ENCODE measurements around the gene LHX2. TPM values are rescaled to one million over a fixed set of nuclear protein-coding genes. Genes with fewer than 3 reads are reported as not detected.

The LHX2 gene
- total RNA-seq (2014; rRNA removed; shearing (Covaris generic)) (not detected in 2 replicates), polyA plus RNA-seq (2016; fragmentation: Nextera tagmentation; extraction: Ambion mirVana) (not detected in 2 replicates)

DNA sequence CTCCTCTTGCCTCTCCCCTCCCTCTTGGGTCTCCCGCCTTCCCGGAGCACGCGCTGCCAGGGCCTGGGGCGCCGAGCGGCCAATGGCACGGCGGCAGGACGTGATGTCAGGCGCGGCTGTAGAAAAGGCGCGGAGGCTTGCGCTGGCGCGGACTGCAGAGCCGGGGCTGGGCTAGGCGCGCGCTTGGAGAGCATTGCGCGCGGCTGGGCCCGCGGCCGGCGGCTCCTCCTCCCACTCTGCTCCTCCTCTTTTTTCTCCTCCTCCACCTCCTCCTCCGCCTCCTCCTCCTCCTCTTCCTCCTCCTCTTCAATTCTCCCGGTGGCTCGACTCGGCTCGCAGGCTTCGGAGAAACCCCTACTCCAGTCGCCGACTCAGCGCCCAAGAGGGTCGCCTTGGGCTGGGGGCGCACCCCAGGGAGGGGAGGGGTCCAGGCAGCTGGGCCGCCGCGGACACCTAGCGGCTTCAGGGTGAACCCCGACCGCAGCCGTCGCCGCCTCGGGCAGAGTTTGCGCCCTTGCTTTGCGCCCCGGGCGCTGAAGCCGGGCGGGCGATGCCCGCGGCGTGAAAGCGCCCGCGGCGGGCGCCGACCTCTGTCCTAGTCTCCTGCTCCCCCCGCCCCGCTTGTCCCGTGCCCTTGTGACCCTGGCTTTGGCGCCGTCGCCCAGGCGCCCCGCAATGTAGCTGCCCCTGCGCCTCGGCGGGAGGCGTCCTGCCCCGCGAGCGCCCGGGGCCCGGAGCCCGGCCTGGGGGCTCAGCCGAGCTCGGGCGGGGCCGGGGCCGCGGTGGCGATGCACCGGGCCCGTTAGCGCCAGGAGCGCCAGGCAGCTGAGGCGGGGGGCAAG lies at the start of gene LHX2:
Gene LHX2 (plus strand): TSS at position 309 of the 842 bp plus-strand sequence. CDS start 581 bp downstream, outside the sequence.
- H3K4me3 ChIP-seq, result peak within 1 kb of the TSS; percentile 71
- H3K36me3 ChIP-seq (ENCODE audit: low read depth), result no peaks in the 10 kb centered on the region
- H3F3A ChIP-seq (ENCODE audit: insufficient read depth), result no peaks in the 10 kb centered on the region
- H3K79me2 ChIP-seq (ENCODE audit: insufficient read depth), result no peaks in the 10 kb centered on the region
- H2AFZ ChIP-seq, result peak within 1 kb of the TSS; percentile 76
- TF ChIP-seq EZH2 (IDR thresholded peaks at IDR 0.05; ENCODE audit: insufficient read depth, poor library complexity, severe bottlenecking) (peak; percentile 73), EZH2phosphoT487 (IDR thresholded peaks at IDR 0.05; ENCODE audit: insufficient read depth, low read depth) (0 out of 2 replicates have a peak, but pooled peaks have one; percentile 9)
- H3K4me2 ChIP-seq (ENCODE audit: unreplicated experiment), result peak within 1 kb of the TSS; percentile 86
- H3K9me3 ChIP-seq (ENCODE audit: low read depth), result no peaks in the 10 kb centered on the region
- H3K9ac ChIP-seq, result no peak within 1 kb of the TSS
- no peaks in the 10 kb centered on the region for H3K4me1 ChIP-seq (ENCODE audit: insufficient read depth)
- no peaks in the 10 kb centered on the region for H3K9me2 ChIP-seq (ENCODE audit: insufficient read depth)
- in situ Hi-C loops (cut with MboI), result no loop called here
- 4 to 10% methylated on average over 27 to 69 of the region's 95 CpGs for WGBS, 2 experiments (ENCODE audit: low coverage in 1 of 2, low lambda C conversion rate in 2 of 2, missing lambda C conversion rate in 2 of 2)
- peak; percentile 88 for DNase-seq
- H4K20me1 ChIP-seq (ENCODE audit: insufficient read depth), result no peaks in the 10 kb centered on the region
- no peak within 1 kb of the TSS for H3K27ac ChIP-seq
- peaks cover 65% of the 10 kb centered on the region for H3K27me3 ChIP-seq (replicated peaks; ENCODE audit: insufficient read depth)

DNA sequence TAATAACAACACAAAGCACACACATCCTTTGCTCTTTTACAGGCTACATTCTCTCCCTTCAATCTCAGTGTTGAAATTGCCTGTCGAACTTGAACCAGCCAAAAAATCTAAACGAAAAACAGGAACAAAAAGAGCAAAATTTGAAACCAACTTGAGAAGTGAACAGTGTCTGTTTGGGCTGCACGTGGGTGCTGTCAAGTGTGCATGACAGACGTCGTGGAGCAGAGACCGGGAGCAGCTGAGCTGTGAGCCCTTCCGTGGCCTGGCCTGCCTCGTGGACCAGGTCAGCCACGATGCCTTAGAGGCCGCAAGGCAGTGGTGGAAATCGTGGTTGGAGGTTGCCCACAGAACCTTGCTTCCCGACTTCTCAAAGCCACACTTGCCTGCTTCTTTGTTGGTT lies 46.8 kb upstream of the LHX2 start:
- Histone ChIP-seq H3K4me3 (no peak overlapping the region), H3K9me3 (ENCODE audit: low read depth) (no peaks in the 10 kb centered on the region), H3K36me3 (ENCODE audit: low read depth) (no peaks in the 10 kb centered on the region), H3K79me2 (ENCODE audit: insufficient read depth) (no peaks in the 10 kb centered on the region), H3F3A (ENCODE audit: insufficient read depth) (no peaks in the 10 kb centered on the region), H4K20me1 (ENCODE audit: insufficient read depth) (no peaks in the 10 kb centered on the region), H3K27me3 (replicated peaks; ENCODE audit: insufficient read depth) (peaks cover 51% of the 10 kb centered on the region), H3K4me2 (ENCODE audit: unreplicated experiment) (no peak overlapping the region), H2AFZ (no peak overlapping the region), H3K4me1 (ENCODE audit: insufficient read depth) (no peaks in the 10 kb centered on the region), H3K9me2 (ENCODE audit: insufficient read depth) (no peaks in the 10 kb centered on the region), H3K27ac (no peak overlapping the region), H3K9ac (no peak overlapping the region)
- 28 to 32% methylated on average over 12 of the region's 12 CpGs for WGBS, 2 experiments (ENCODE audit: low coverage in 1 of 2, low lambda C conversion rate in 2 of 2, missing lambda C conversion rate in 2 of 2)
- DNase-seq, result no peak
- no peak for TF ChIP-seq EZH2phosphoT487 (IDR thresholded peaks at IDR 0.05; ENCODE audit: insufficient read depth, low read depth)
- TF ChIP-seq EZH2 (IDR thresholded peaks at IDR 0.05; ENCODE audit: insufficient read depth, poor library complexity, severe bottlenecking), result no peak
- in situ Hi-C loops (cut with MboI), result no loop called here

- H3K27ac ChIP-seq, result no peak overlapping the region
- no peaks in the 10 kb centered on the region for H3K79me2 ChIP-seq (ENCODE audit: insufficient read depth)
- H3K9me2 ChIP-seq (ENCODE audit: insufficient read depth), result no peaks in the 10 kb centered on the region
- no peaks in the 10 kb centered on the region for H3K4me1 ChIP-seq (ENCODE audit: insufficient read depth)
- TF ChIP-seq EZH2phosphoT487 (IDR thresholded peaks at IDR 0.05; ENCODE audit: insufficient read depth, low read depth), result no peak
- H3K27me3 ChIP-seq (replicated peaks; ENCODE audit: insufficient read depth), result peaks cover 47% of the 10 kb centered on the region
- H4K20me1 ChIP-seq (ENCODE audit: insufficient read depth), result no peaks in the 10 kb centered on the region
- no peak overlapping the region for H2AFZ ChIP-seq
- no peak overlapping the region for H3K4me2 ChIP-seq (ENCODE audit: unreplicated experiment)
- H3K9me3 ChIP-seq (ENCODE audit: low read depth), result no peaks in the 10 kb centered on the region
- H3F3A ChIP-seq (ENCODE audit: insufficient read depth), result no peaks in the 10 kb centered on the region
- in situ Hi-C loops (cut with MboI), result no loop called here
- no peak for DNase-seq
- no peak overlapping the region for H3K4me3 ChIP-seq
- H3K36me3 ChIP-seq (ENCODE audit: low read depth), result no peaks in the 10 kb centered on the region
- 53 to 58% methylated on average over 8 of the region's 8 CpGs for WGBS, 2 experiments (ENCODE audit: low coverage in 1 of 2, low lambda C conversion rate in 2 of 2, missing lambda C conversion rate in 2 of 2)
- no peak overlapping the region for H3K9ac ChIP-seq
Measured at GRCh38 chr9:123965801-123966686, 45.5 kb upstream of the LHX2 start.

GRCh38 chr9:123967323-123967722 lies 44.2 kb upstream of the LHX2 start:
- H3K9ac ChIP-seq, result no peak overlapping the region
- 0 out of 2 replicates have a peak, but pooled peaks cover 1% of the 10 kb centered on the region for H3F3A ChIP-seq (ENCODE audit: insufficient read depth)
- no peak overlapping the region for H3K4me3 ChIP-seq
- H3K27ac ChIP-seq, result no peak overlapping the region
- no peak for DNase-seq
- H3K4me2 ChIP-seq (ENCODE audit: unreplicated experiment), result no peak overlapping the region
- H3K79me2 ChIP-seq (ENCODE audit: insufficient read depth), result no peaks in the 10 kb centered on the region
- no peak for TF ChIP-seq EZH2phosphoT487 (IDR thresholded peaks at IDR 0.05; ENCODE audit: insufficient read depth, low read depth)
- no peak for TF ChIP-seq EZH2 (IDR thresholded peaks at IDR 0.05; ENCODE audit: insufficient read depth, poor library complexity, severe bottlenecking)
- no peaks in the 10 kb centered on the region for H3K36me3 ChIP-seq (ENCODE audit: low read depth)
- in situ Hi-C loops (cut with MboI), result no loop called here
- no peak overlapping the region for H2AFZ ChIP-seq
- no peaks in the 10 kb centered on the region for H4K20me1 ChIP-seq (ENCODE audit: insufficient read depth)
- no peaks in the 10 kb centered on the region for H3K9me3 ChIP-seq (ENCODE audit: low read depth)
- no peaks in the 10 kb centered on the region for H3K4me1 ChIP-seq (ENCODE audit: insufficient read depth)
- peaks cover 38% of the 10 kb centered on the region for H3K27me3 ChIP-seq (replicated peaks; ENCODE audit: insufficient read depth)
- no peaks in the 10 kb centered on the region for H3K9me2 ChIP-seq (ENCODE audit: insufficient read depth)

Measured in GM23248 (cell line).